GM19372 (cell line): ENCODE measurements around the gene JAKMIP2.
"Not testable (repeated sequence)": the region's sequence is repeated elsewhere in the genome, so short reads cannot be mapped to it uniquely, and the experiment has no call there.

ENCODE experiments used
- ATAC-seq: cut with Tn5 transposase; IDR thresholded peaks from one replicate; pipeline ENCODE4 v1.9.1; 2021; ENCODE audit warnings: mild to moderate bottlenecking, low read depth, moderate library complexity; ENCODE audit not compliant: unreplicated experiment

JAKMIP2 gene

DNA sequence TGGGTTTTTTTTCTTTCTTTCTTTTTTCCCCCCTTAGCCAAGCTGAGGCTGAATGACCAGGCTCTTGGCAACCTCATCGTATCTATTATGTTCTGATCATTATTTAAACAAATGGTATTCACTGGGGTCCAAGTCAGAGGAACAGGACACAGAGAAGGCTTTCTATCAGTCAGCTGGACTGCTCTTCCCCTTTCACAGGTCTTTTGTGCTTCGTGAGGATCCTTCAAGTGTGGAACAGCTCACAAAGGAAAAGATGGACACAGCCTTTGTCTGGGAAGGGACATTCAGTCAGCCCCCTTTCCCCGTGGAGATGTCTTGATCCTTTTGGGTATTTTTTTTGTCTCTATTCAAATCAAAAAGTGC lies 218.4 kb downstream of the JAKMIP2 start:
- ATAC-seq = no peak

DNA sequence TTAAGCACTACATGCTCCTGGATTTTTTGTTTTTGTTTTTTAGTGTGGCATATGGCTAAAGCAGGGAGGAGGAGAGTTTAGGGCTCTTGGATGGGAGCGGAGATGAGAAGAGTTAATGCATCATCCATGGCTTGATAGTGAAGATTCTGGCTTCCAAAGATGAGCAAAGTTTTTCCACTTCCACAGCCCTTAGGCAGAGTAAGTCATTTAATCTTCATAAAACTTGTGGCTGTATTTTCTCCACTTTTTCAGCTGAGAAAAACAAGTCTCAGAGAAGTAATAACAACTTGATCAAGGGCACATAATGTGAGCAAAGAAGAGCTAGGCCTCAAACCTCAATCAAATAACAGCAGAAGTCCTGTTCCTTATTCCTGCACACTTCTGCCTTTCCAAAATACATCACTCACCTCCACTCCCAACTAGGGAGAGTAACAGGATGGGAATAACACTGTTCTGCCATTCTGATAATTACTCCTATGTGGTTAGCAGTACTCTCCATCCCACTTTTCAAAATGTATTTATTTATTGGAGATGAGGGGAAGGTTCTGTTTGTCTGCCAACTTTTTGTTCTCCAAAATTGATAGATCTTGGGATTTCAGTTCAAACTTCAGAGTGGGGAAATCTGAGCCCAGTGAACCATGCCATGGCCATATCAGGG lies 218.9 kb downstream of the JAKMIP2 start:
- ATAC-seq = no peak

DNA sequence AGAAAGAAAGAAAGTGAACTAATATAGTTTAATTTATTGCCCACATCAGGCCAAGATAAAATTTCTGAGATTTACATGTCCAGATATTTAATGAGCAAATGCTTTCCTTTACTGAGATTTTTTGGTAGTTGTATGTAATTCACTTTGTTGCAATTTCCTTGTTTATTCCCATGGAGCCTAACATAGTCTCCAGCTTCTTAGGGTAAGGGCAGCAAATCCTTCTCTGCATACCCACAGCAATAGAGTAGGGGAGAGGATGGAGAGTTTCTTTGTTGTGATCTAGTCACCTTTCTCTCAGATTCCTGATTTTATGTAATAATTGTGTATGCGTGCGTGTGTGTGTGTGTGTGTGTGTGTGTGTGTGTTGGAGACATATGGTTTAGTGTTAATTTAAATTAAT lies 221.1 kb downstream of the JAKMIP2 start:
- no peak for ATAC-seq

DNA sequence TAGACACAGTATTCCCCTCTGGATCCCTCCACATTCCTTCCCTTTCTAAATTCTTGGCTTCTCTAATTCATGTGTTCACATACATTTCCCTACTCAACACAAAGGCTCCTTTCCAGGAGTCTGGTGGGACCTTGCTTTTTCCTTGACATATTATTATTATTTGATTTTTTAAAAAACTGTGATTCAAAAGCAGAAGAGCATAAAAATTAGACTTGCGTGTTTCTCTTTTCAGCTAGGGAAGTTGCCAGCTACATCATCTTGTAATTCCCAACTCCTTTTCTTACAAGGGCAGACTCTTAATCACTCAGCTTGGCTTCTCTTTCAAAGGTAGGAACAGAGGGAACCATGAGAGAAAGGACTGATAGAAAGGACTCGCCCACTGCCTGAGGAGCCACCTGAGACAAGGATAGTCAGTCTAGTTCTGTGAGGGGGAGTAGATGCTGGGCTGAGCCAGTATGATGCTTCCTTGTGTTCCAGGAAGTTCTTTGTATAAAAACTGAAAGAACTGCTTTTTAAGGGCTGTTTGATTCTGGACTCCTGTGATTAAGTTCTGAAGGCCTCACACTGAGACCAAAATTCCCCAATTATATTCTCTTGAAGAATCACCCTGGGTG lies 221.7 kb downstream of the JAKMIP2 start:
- ATAC-seq = no peak

DNA sequence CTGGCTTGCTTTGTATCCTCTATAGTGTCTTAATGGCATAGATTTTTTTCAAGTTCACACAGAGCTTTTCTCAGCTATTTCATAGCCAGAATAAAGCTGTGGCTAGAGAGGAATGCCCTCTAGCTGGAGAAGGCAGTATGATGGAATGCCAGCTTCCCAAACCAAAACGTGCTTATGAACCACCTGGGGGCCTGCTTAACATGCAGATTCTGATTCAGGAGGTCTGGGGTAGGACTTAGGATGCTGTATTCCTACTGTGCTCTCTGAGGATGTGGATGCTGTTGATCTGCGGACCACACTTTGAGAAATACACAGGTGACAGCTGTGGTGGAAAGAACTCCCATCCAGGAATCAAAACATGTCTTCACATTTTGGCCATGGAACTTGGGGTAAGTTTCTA lies 222.8 kb downstream of the JAKMIP2 start:
- ATAC-seq = no peak

DNA sequence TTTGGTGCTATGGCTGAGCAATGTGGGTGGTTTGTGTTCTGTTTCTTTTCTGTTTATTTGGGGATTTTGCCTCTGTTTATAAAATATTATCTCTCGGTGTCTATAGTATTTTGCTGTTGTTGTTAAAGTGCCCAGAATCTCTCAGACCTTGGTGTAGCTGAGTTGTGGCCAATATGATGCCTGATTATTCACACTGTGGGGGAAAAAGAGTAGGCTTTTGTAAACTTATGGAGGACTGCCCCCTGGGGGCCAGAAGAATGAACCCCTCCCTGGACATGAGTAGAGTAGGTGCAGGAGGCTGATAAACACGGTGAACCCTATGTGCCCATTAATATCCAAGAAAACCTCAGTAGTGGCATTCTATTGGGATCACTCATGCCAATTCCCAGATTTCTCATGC lies 223.7 kb downstream of the JAKMIP2 start:
- no peak for ATAC-seq

DNA sequence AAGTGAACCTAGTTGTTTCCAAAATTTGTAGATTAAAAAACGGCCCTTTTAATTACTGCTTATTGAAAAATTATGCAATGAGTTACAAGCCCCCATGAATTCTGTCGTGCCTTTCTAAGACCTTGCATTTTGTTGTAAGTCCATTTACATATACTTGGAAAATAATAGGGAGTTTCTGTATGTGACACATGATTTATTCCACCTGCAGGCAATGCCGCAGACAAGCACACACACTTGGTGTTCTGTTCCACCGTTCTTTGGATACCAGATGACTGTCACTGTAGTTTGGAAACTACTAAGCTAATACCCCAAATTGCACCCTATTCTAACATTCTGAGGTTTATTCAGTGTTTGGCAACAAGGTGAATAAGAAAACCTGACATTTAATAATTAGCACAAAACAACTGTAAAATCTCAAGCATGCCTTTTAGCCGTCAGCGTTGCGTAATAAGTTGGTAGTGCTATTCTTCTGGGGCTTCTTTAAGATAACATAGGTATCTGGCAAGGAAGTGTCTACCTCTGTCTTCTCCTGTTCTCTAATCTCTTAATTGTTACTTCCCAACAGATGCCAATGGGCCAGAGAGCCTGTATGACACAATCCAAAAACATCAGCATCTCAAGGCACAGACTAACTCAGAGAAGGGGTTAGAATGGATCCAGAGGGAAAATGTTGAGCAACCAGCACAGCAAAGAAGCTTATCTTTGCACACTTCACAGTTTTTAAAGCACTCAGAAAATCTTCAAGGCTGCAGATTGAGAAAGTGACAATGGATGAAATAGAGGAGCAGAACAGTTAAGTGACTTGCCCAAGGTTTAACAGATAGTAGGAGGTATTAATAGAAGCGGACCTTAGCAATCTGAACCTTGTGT lies 224.4 kb downstream of the JAKMIP2 start:
- no peak for ATAC-seq

DNA sequence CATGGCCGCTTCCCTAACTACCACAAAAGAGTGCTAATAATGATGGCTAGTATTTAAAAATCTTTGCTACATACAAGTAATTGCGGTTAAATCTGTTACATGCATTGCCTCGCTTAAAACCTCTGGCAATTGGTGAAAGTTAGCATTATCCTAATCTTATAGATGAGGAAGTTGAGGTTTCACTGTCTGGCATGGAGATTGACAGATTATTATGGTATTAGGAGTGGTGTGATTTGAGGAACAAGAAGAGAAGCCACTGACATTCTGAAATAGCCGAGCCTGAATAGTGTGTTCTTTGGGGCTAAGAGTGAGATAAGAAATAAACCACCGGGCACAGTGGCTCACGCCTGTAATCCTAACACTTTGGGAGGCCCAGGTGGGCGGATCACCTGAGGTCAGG lies 227.4 kb downstream of the JAKMIP2 start:
- ATAC-seq = no peak

DNA sequence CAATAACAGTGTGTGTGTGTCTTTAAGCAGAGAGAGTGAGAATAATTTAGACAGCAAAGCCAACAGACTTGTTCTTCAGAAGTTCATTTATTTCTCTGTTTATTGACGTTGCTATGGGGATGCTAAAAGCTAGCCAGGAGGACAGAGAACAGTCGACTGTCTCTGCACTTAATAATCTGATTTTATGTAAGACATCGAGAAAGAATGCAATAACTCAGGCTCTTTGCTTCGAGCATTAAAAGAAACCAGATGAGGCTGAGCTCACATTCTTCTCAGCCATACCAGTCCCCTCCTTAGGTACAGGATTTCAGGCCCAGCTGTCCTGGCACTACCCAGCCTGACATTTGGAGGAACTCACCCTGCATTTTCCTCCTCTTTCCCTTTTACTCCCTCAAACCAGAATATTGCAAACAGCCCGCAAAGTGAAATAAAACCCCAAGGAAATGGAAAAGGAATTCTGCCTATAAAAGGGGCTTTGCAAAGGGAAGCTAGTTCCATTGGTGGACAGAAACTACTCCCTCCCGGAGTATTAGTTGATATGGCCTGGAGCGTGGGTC lies 228.2 kb downstream of the JAKMIP2 start:
- ATAC-seq = no peak

DNA sequence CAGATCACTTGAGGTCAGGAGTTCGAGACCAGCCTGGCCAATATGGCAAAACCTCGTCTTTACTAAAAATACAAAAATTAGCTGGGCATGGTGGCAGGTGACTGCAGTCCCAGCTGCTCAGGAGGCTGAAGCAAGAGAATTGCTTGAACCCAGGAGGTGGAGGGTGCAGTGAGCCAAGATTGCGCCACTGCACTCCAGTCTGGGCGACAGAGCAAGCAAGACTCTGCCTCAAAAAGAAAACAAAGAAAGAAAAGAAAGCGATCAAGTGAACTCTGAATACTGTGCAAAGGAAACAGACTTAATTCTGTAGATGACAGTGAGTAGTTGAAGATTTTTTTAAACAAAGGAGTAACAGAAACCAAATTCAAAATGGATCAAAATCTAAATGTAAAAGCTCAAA lies 228.7 kb downstream of the JAKMIP2 start:
- not testable (repeated sequence) for ATAC-seq

DNA sequence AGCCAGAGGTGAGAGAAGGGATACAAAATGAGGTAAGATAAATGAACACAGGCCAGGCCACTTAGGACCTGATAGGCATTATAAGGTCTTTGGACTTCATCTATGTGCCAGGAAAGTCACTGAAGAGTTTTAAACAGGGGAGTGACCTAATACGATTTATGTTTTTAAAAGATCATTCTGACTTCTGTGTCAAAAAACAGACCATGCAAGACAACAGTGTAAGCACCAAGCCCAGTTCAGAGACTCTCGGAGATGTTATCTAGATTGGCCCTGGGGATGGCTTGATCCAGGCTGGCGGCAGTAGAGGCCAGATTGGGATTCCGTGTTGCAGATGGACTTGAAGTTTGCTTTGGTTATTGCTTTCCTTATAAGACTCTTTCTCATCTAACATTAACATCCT lies 229.6 kb downstream of the JAKMIP2 start:
- ATAC-seq = no peak

DNA sequence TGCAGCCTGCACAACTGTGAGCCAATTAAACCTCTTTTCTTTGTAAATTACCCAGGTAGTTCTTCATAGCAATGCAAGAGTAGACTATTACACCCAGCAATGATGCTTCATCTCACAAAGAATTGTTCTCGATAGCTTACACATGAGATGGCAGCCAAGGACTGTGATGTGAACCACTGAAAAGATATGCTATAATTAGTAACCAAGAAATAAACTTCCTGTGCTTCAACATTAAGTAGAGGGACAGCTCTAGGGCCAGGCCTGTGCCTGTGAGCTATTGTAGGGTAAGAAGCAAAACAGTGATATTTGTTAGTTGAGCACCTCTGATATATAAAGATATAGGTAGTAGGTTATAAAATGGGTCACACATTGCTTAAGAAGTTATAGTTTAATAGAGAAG lies 230.9 kb downstream of the JAKMIP2 start:
- ATAC-seq = no peak

DNA sequence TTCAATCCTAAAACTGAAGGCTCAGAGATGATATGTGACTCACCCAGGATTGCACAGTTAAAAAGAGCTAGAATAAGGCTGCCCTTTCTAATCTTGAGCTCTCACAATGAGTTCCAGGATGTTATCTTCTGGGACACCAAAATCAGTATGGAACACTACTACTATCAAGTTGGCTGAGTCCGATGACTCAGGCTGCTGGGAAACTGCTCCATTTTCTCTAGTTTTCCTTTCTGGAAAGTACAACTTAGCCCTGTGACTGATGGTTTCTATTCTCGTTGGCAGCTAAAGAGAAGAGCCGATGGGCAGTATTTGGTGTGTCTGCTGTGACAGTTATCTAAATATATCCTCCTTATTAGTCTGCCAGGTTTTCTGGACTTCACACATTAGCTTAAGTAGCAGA lies 234.8 kb downstream of the JAKMIP2 start:
- no peak for ATAC-seq

DNA sequence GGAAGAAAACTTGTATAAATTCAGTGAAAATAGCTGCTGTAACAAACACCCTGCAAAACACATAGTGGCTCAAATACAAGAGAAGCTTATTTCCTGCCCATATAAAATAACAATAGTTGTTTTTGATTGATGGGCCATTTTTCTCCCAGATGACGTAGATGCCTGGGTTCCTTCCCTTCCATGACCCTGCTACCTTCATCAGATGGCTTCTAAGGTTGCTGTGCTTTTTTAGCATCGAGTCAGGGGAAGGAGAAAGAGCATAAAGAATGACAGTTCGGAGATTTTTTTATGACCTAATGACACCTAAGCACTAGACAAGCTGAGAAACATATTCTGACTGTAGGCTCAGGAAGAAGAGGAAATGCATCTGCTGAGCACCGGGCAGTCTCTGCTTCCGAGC lies 238.0 kb downstream of the JAKMIP2 start:
- ATAC-seq = no peak

DNA sequence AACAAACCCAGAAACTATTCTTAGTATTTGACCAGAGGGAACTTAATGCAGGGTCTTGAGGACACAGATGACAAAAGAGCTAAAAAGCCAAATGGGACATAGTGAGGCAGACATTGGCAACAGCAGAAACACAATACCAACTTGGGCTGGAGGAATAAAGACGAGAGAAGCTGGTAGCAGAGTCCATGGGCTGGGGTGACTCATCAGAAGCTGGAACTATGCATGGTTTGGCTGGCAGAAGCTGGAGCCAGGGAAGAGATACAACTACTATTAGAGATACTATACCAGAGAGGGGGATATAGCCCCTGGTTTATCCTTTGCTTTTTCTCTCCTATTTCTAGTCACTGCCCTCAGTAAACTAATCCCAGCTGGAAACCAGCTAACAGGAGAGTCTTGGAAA lies 243.5 kb downstream of the JAKMIP2 start:
- ATAC-seq = no peak

DNA sequence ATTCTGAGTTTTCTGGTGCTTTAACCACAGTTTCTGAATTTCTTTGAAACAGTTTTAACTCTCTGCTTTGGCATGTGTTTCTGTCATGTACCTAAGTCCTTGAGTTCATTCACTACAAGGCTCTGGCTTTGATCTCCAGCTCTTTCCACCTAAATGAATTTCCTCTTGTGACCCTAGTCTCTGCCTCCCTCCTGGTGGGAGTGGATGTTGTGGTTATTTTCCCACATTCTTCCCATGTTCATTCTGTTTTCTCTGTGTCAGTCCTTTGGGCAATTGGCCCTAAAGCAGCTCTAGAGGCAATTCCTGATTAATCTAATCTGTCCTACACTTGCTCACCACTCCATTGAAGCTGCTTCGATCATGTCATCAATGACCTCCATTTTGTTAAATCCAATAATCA lies 244.3 kb downstream of the JAKMIP2 start:
- no peak for ATAC-seq
